Lower leg skin (tissue), 3 donors: Measurements from ENCODE around the gene MTA1.

Source experiments
- POLR2A ChIP-seq, 2 donors: fragments of 450-650 bp; IDR thresholded peaks; one replicate each; pipeline ENCODE4 v1.6.1; 2016 to 2017; ENCODE audit warnings: antibody characterized with exemption in 2 of 2, mild to moderate bottlenecking in 1 of 2, moderate library complexity in 1 of 2
- TF ChIP-seq, protein P1 (sequence below), 3 donors: fragments of 450-650 bp; IDR thresholded peaks; one replicate each; pipeline ENCODE4 v1.5.1; 2016; ENCODE audit warnings: antibody characterized with exemption in 3 of 3, mild to moderate bottlenecking in 3 of 3, moderate library complexity in 2 of 3

DNA sequence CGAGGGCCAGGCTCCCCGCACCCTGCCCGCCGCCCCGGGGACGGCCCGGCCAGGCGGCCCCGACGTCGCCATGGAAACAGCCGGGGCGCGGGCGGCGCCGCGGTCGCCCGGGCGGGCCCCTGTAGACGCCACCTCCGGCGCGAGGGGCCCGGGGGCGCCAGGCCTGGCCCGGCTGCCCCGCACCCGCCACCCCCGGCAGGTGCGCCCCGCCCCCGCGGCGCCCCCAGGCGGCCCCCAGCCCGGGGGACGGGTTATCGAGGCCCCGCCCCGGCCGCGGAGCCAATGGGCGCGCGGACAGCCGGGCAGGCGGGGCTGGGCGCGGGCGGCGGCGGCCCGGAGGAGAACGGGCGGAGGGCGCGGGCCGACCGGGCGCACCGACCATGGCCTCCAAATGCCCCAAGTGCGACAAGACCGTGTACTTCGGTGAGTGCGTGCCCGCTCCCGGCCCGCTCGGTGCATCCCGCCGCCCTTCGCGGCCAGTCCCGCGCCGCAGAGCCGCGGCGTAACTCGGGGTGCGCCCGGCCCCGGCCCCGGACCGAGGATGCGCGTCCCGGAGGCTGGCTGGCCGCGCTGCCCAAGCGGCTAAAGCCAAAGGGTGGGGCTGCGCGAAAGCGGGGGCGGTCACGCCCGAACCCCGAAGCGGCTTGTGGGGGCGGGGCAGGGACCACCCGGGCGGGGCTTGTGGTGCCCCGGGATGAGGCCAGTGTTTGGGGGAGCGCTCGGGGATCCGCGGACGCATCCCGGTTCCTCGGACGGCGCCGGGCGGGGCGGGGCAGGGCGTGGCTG lies 55.0 kb downstream of the MTA1 start, which contains the start of gene CRIP2:
- no peak for TF ChIP-seq POLR2A (IDR thresholded peaks at IDR 0.05)
- TF ChIP-seq, protein P1, sequence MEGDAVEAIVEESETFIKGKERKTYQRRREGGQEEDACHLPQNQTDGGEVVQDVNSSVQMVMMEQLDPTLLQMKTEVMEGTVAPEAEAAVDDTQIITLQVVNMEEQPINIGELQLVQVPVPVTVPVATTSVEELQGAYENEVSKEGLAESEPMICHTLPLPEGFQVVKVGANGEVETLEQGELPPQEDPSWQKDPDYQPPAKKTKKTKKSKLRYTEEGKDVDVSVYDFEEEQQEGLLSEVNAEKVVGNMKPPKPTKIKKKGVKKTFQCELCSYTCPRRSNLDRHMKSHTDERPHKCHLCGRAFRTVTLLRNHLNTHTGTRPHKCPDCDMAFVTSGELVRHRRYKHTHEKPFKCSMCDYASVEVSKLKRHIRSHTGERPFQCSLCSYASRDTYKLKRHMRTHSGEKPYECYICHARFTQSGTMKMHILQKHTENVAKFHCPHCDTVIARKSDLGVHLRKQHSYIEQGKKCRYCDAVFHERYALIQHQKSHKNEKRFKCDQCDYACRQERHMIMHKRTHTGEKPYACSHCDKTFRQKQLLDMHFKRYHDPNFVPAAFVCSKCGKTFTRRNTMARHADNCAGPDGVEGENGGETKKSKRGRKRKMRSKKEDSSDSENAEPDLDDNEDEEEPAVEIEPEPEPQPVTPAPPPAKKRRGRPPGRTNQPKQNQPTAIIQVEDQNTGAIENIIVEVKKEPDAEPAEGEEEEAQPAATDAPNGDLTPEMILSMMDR (IDR thresholded peaks at IDR 0.05), result no peak
